ENCODE measurements around the gene NOB1.

NOB1 gene

DNA sequence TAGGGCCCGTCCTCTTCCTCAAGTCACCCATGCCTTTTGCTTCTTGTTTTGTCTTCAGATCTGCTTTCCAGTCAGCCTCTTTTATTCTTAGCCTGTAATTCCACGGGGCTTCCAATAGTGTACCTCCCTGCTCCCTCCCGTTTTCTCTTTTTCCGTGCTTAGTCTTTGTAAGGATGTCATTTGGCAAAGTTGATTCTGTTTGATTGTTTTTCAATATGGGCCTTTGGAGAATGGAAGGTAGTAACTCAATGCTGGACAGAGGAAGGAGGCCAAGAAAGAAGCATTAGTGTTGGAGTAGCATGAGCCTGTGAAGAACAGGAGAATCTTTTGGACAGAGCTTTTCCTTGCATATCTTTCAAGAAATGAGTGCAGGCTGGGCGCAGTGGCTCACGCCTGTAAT is 13.9 kb upstream of the NOB1 start:
- Histone ChIP-seq H2AFZ (ENCODE audit: low read length) (no peak overlapping the region), H3K4me2 (ENCODE audit: low read length) (no peak overlapping the region), H3K27ac (ENCODE audit: low read depth, low read length, poor library complexity, severe bottlenecking) (no peak overlapping the region), H3K9ac (ENCODE audit: low read length) (no peak overlapping the region), H3K36me3 (ENCODE audit: insufficient read depth, low read length) (no peaks in the 10 kb centered on the region), H3K4me3 (ENCODE audit: low read depth, low read length, poor library complexity, severe bottlenecking) (no peak overlapping the region), H3K79me2 (ENCODE audit: insufficient read depth, low read length) (peaks cover 20% of the 10 kb centered on the region), H3K27me3 (ENCODE audit: insufficient read depth, low read length) (no peaks in the 10 kb centered on the region), H3K4me1 (ENCODE audit: insufficient read depth, low read length, severe bottlenecking) (peaks cover 18% of the 10 kb centered on the region), H3F3A (ENCODE audit: insufficient read depth, low read length) (no peaks in the 10 kb centered on the region), H4K20me1 (ENCODE audit: insufficient read depth, low read length) (no peaks in the 10 kb centered on the region), H3K9me2 (ENCODE audit: low read depth, low read length) (no peaks in the 10 kb centered on the region), H3K9me3 (ENCODE audit: low read length) (no peaks in the 10 kb centered on the region)
- TF ChIP-seq, protein P1, sequence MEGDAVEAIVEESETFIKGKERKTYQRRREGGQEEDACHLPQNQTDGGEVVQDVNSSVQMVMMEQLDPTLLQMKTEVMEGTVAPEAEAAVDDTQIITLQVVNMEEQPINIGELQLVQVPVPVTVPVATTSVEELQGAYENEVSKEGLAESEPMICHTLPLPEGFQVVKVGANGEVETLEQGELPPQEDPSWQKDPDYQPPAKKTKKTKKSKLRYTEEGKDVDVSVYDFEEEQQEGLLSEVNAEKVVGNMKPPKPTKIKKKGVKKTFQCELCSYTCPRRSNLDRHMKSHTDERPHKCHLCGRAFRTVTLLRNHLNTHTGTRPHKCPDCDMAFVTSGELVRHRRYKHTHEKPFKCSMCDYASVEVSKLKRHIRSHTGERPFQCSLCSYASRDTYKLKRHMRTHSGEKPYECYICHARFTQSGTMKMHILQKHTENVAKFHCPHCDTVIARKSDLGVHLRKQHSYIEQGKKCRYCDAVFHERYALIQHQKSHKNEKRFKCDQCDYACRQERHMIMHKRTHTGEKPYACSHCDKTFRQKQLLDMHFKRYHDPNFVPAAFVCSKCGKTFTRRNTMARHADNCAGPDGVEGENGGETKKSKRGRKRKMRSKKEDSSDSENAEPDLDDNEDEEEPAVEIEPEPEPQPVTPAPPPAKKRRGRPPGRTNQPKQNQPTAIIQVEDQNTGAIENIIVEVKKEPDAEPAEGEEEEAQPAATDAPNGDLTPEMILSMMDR (IDR thresholded peaks at IDR 0.05; ENCODE audit: low read length) = no peak

DNA sequence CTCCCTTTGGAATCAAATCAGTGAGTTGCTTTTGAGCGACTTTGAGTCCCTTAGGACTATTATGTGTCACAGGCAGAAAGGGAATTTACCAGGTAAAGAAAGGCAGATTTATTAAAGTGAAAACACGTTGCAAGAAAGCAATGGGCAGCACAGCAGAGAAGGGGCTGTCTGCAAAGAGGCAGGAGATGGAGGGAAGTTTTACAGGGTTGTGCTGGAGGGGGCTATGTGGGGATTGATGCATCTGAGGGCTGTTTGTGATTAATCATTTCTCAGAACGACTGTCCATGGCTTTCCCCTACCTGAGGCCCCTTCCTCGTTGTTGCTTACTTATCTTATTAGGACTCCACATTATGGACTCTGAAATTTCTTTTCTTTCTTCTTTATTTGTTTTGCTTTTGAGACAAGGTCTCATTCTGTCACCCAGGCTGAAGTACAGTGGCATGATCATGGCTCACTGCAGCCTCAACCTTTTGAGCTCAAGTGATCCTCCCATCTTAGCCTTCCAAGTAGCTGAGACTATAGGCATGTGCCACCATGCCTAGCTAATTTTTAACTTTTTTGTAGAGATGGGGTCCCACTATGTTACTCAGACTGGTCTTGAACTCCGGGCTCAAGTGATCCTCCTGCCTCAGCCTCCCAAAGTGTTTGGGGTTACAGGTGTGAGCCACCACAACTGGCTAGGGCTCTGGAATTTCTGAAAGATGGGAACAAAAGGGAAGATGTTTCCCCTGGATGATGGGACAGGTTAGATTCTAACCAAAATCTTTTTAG is 12.9 kb upstream of the NOB1 start:
- Histone ChIP-seq H3K9me2 (ENCODE audit: low read depth, low read length) (no peaks in the 10 kb centered on the region), H3K27me3 (ENCODE audit: insufficient read depth, low read length) (no peaks in the 10 kb centered on the region), H3K4me2 (ENCODE audit: low read length) (no peak overlapping the region), H3K27ac (ENCODE audit: low read depth, low read length, poor library complexity, severe bottlenecking) (no peak overlapping the region), H3K4me3 (ENCODE audit: low read depth, low read length, poor library complexity, severe bottlenecking) (no peak overlapping the region), H4K20me1 (ENCODE audit: insufficient read depth, low read length) (no peaks in the 10 kb centered on the region), H2AFZ (ENCODE audit: low read length) (no peak overlapping the region), H3K9me3 (ENCODE audit: low read length) (no peaks in the 10 kb centered on the region), H3K79me2 (ENCODE audit: insufficient read depth, low read length) (peaks cover 17% of the 10 kb centered on the region), H3K36me3 (ENCODE audit: insufficient read depth, low read length) (no peaks in the 10 kb centered on the region), H3K4me1 (ENCODE audit: insufficient read depth, low read length, severe bottlenecking) (peaks cover 27% of the 10 kb centered on the region), H3F3A (ENCODE audit: insufficient read depth, low read length) (no peaks in the 10 kb centered on the region), H3K9ac (ENCODE audit: low read length) (no peak overlapping the region)
- TF ChIP-seq, protein P1 (IDR thresholded peaks at IDR 0.05; ENCODE audit: low read length) = no peak
- TF ChIP-seq EZH2 (IDR thresholded peaks at IDR 0.05; ENCODE audit: borderline replicate concordance, low read length) = no peak

DNA sequence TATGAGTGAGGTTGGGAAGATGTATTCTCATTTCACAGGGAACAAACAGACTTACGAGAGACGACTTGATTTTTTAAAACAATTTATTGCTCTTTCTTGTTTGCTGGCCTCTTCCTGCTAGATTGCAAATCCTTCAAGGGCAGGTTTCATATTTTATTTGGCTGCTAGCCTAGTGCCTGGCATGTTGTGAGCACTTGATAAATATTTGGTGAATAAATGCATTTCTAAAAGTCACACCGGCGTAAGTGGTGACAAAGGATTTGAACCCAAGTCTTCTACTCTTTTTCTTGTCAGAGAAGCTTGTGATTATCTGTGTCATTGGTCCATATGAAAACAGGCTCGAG is 8.8 kb upstream of the NOB1 start:
- H3K27ac ChIP-seq (ENCODE audit: low read depth, low read length, poor library complexity, severe bottlenecking) = peak overlapping the region; percentile 67
- peak overlapping the region; percentile 88 for H3K4me3 ChIP-seq (ENCODE audit: low read depth, low read length, poor library complexity, severe bottlenecking)
- peaks cover 9% of the 10 kb centered on the region; the same call in 1 of the 2 replicates for H3K79me2 ChIP-seq (ENCODE audit: insufficient read depth, low read length)

More for the DNA sequence above, 8.8 kb upstream of the NOB1 start:
- Histone ChIP-seq H3K9me3 (ENCODE audit: low read length) (no peaks in the 10 kb centered on the region), H3K27me3 (ENCODE audit: insufficient read depth, low read length) (no peaks in the 10 kb centered on the region), H3K9ac (ENCODE audit: low read length) (peak overlapping the region; percentile 87; the same call in 1 of the 2 replicates), H3K9me2 (ENCODE audit: low read depth, low read length) (no peaks in the 10 kb centered on the region), H2AFZ (ENCODE audit: low read length) (no peak overlapping the region), H4K20me1 (ENCODE audit: insufficient read depth, low read length) (no peaks in the 10 kb centered on the region), H3K4me1 (ENCODE audit: insufficient read depth, low read length, severe bottlenecking) (peaks cover 21% of the 10 kb centered on the region), H3K4me2 (ENCODE audit: low read length) (peak overlapping the region; percentile 69), H3K36me3 (ENCODE audit: insufficient read depth, low read length) (no peaks in the 10 kb centered on the region), H3F3A (ENCODE audit: insufficient read depth, low read length) (no peaks in the 10 kb centered on the region)
- TF ChIP-seq, protein P1 (IDR thresholded peaks at IDR 0.05; ENCODE audit: low read length) = no peak
- no peak for TF ChIP-seq EZH2 (IDR thresholded peaks at IDR 0.05; ENCODE audit: borderline replicate concordance, low read length)

Data from OCI-LY1 (cell line).